ENCODE data around the gene SRPK1. TPM values are rescaled to one million over a fixed set of nuclear protein-coding genes. Genes with fewer than 3 reads are reported as not detected.

The SRPK1 gene
- total and polyA plus RNA-seq, 2 of the 13 experiments (the other 11 are each of a cell fraction or from before 2014, with no cell fraction given) = 56.4 to 142 TPM

DNA sequence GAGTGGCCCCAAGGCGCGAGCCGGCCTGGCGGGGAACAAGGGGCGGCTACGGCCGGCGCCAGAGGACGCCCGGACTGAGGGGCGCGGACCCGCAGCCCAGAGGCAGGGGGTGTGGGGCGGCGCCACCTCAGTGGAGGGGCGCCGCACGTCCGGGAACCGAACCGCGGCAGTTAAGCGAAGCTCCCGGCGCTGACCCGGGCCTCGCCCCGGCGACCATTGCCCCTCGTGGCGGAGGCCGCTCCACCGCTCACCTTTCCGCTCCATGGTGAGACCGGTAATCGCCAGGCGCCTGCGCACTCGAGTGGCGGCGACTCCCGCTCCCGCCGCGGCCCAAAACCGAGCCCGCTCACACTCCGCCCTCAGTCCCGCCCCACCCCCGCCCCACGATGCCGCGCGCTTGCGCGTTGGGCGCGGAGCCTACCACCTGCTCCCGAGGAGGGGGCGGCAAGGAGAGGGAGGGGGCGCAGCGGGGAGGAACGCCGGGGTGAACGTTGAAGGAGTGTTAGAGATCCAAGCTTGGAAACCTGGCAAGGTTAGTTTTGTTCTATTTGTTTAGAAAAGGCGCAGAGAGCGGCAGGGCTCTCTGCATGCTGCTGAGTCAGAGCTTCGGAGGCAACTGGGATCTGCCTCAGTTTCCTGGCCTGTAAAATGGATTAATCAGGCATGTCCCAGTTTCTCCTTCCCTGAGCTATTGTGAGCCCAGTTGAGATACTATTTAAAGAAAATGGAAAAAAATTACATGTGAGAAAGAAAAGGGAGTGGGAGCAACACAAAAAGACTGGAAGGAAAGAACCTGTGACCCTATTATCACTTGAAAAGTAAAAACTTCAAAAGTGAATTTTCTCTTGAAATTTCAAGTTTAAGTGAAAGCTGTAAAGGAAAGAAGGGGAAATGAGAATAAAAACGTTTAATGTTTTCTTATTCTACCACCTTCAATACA, at the start of gene SRPK1 (continued):
- TF ChIP-seq, protein P1, sequence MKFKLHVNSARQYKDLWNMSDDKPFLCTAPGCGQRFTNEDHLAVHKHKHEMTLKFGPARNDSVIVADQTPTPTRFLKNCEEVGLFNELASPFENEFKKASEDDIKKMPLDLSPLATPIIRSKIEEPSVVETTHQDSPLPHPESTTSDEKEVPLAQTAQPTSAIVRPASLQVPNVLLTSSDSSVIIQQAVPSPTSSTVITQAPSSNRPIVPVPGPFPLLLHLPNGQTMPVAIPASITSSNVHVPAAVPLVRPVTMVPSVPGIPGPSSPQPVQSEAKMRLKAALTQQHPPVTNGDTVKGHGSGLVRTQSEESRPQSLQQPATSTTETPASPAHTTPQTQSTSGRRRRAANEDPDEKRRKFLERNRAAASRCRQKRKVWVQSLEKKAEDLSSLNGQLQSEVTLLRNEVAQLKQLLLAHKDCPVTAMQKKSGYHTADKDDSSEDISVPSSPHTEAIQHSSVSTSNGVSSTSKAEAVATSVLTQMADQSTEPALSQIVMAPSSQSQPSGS (CRISPR knock-in tag; IDR thresholded peaks at IDR 0.05) = peak; percentile 63; the same call in 1 of the 2 replicates
- TF ChIP-seq WIZ (CRISPR knock-in tag; IDR thresholded peaks at IDR 0.05) = peak; percentile 90
- peak; percentile 73 for TF ChIP-seq HDAC2 (CRISPR knock-in tag; IDR thresholded peaks at IDR 0.05)
- no peak for TF ChIP-seq ZNF570 (CRISPR knock-in tag; IDR thresholded peaks at IDR 0.05; ENCODE audit: borderline replicate concordance)
- TF ChIP-seq ZNF296 (CRISPR knock-in tag; conservative IDR thresholded peaks at IDR 0.05) = no peak
- TF ChIP-seq RBAK (CRISPR knock-in tag; IDR thresholded peaks at IDR 0.05) = no peak
- peak; percentile 89 for TF ChIP-seq ZNF605 (CRISPR knock-in tag; IDR thresholded peaks at IDR 0.05)
- TF ChIP-seq GFI1 (CRISPR knock-in tag; IDR thresholded peaks at IDR 0.05; ENCODE audit: borderline replicate concordance) = no peak
- TF ChIP-seq, protein P2, sequence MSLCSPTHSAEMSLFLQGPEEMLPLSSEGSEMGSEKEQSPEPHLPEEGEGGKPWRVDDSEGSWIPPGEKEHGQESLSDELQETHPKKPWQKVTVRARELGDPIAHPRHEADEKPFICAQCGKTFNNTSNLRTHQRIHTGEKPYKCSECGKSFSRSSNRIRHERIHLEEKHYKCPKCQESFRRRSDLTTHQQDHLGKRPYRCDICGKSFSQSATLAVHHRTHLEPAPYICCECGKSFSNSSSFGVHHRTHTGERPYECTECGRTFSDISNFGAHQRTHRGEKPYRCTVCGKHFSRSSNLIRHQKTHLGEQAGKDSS (CRISPR knock-in tag; IDR thresholded peaks at IDR 0.05; ENCODE audit: borderline replicate concordance, low read depth) = peak; percentile 94
- no peak; the same call in 1 of the 2 replicates for TF ChIP-seq PAX8 (CRISPR knock-in tag; IDR thresholded peaks at IDR 0.05; ENCODE audit: borderline replicate concordance)
- TF ChIP-seq, protein P3, sequence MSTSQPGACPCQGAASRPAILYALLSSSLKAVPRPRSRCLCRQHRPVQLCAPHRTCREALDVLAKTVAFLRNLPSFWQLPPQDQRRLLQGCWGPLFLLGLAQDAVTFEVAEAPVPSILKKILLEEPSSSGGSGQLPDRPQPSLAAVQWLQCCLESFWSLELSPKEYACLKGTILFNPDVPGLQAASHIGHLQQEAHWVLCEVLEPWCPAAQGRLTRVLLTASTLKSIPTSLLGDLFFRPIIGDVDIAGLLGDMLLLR (CRISPR knock-in tag; IDR thresholded peaks at IDR 0.05) = peak; percentile 81; the same call in 1 of the 2 replicates
- TF ChIP-seq, protein P4, sequence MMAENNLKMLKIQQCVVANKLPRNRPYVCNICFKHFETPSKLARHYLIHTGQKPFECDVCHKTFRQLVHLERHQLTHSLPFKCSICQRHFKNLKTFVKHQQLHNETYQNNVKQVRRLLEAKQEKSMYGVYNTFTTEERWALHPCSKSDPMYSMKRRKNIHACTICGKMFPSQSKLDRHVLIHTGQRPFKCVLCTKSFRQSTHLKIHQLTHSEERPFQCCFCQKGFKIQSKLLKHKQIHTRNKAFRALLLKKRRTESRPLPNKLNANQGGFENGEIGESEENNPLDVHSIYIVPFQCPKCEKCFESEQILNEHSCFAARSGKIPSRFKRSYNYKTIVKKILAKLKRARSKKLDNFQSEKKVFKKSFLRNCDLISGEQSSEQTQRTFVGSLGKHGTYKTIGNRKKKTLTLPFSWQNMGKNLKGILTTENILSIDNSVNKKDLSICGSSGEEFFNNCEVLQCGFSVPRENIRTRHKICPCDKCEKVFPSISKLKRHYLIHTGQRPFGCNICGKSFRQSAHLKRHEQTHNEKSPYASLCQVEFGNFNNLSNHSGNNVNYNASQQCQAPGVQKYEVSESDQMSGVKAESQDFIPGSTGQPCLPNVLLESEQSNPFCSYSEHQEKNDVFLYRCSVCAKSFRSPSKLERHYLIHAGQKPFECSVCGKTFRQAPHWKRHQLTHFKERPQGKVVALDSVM (CRISPR knock-in tag; IDR thresholded peaks at IDR 0.05) = peak; percentile 34; the same call in 1 of the 2 replicates
- TF ChIP-seq ZNF256 (CRISPR knock-in tag; conservative IDR thresholded peaks at IDR 0.05) = 0 out of 2 replicates have a peak, but pooled peaks have one; percentile 42
- TF ChIP-seq, protein P5, sequence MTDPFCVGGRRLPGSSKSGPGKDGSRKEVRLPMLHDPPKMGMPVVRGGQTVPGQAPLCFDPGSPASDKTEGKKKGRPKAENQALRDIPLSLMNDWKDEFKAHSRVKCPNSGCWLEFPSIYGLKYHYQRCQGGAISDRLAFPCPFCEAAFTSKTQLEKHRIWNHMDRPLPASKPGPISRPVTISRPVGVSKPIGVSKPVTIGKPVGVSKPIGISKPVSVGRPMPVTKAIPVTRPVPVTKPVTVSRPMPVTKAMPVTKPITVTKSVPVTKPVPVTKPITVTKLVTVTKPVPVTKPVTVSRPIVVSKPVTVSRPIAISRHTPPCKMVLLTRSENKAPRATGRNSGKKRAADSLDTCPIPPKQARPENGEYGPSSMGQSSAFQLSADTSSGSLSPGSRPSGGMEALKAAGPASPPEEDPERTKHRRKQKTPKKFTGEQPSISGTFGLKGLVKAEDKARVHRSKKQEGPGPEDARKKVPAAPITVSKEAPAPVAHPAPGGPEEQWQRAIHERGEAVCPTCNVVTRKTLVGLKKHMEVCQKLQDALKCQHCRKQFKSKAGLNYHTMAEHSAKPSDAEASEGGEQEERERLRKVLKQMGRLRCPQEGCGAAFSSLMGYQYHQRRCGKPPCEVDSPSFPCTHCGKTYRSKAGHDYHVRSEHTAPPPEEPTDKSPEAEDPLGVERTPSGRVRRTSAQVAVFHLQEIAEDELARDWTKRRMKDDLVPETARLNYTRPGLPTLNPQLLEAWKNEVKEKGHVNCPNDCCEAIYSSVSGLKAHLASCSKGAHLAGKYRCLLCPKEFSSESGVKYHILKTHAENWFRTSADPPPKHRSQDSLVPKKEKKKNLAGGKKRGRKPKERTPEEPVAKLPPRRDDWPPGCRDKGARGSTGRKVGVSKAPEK (CRISPR knock-in tag; IDR thresholded peaks at IDR 0.05; ENCODE audit: borderline replicate concordance) = no peak
- peak; percentile 91; the same call in 1 of the 2 replicates for TF ChIP-seq ZIK1 (CRISPR knock-in tag; IDR thresholded peaks at IDR 0.05; ENCODE audit: borderline replicate concordance, low read depth)
- TF ChIP-seq EZH2 (conservative IDR thresholded peaks at IDR 0.05; ENCODE audit: low read depth, low read length) = no peak
- TF ChIP-seq HNRNPK (IDR thresholded peaks at IDR 0.05; ENCODE audit: low read depth, low read length, poor library complexity, severe bottlenecking) = peak; percentile 92
- TF ChIP-seq NFKB2 (CRISPR knock-in tag; IDR thresholded peaks at IDR 0.05; ENCODE audit: borderline replicate concordance) = peak; percentile 95; the same call in 1 of the 2 replicates
- TF ChIP-seq ZNF136 (CRISPR knock-in tag; IDR thresholded peaks at IDR 0.05; ENCODE audit: low read depth) = no peak
- TF ChIP-seq PHF20 (CRISPR knock-in tag; IDR thresholded peaks at IDR 0.05) = peak; percentile 68; the same call in 1 of the 2 replicates

Measured in HepG2 (cell line).